COLO668 (cell line): ENCODE results near the gene CHEK2.
"Not testable (repeated sequence)": the region's sequence is repeated elsewhere in the genome, so short reads cannot be mapped to it uniquely, and the experiment has no call there.

ENCODE experiments used
- DNase-seq: peaks from one replicate; lab custom pipeline; 2025; ENCODE audit not compliant: unreplicated experiment; lab: John Stamatoyannopoulos, UW

The CHEK2 gene

GRCh38 chr22:28741785-28742561, at the start of gene CHEK2, which contains the start of gene HSCB:
Gene CHEK2 (minus strand): TSS chr22:28741820. CDS start chr22:28734721, 7,099 bp downstream.
Gene HSCB (plus strand): TSS chr22:28742039. CDS start chr22:28742096, 57 bp downstream.
- DNase-seq: peak; percentile 98

DNA sequence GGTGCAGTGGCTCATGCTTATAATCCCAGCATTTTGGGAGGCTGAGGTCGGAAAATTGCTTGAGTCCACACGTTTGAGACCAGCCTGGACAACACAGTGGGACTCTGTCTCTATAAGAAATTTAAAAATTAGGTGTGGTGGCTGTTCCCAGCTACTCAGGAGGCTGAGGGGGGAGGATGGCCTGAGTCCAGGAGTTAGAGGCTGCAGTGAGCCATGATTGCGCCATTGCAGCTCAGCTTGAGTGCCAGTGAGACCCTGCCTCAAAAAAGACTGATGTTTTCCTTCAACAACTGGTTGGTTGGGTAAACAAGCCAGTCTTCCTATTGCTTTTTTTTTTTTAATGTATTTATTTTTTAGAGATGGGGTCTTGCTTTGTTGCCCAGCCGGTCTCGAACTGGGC, 49.5 kb upstream of the CHEK2 start:
- no peak for DNase-seq

DNA sequence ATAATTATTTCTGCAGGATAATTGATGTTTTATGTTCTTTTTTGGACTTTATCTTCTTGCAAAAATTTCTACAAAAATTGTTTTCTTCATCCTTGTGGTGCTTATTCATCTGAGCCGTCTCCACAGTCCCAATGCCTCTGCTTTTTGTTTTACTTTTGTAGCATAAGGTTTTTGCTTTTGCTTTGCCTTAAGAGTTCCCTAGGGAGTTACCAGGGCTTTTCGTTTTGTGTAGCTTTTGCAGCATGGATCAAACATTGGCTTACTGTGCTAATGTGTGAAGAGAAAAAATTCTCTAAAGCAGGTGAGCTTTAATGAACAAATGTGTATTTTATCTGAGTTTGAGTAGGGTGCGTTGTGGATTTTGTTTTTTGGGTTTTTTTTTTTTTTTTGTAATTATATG, 47.0 kb upstream of the CHEK2 start:
- DNase-seq: no peak

DNA sequence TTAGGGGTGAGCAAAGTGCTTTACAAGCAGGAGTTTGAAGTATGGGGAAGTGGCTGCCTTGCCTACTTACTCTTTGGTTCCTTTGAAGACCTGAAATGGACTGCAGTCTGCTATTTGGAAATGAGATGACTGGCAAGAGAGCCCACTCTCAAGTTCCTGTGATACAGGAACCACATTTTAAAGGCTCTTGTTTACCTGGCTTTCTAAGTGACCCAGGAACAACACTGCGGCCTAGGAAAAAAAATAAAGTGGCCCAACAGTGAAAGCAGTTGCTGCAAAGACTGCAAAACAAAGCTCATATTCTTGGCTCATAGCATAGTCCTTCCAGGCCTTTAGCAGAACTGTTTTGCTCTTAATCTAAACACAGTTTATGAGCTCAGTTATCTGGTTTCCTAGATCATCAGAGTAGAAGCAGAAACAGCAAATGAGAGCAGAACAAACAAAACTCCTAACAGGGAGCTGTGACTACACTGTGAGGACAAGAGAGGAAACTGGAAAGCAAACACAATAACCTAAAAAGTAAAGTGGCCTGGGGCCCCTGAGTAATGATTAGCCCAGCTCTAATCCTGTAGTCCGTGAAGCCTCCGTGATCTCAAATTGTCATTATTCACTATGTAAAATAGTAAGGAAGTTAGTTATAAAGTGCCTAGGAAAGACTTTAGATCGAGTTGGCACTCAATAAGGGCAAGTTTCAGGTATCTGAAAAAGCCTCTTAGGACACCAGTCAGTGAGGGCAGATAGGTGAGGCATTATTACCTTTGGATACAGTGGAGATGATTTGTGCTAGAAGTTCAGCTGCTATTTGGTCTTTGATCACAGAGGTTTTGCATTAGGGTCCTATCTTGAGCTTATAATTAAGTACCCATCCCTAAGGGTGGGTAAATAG, 42.4 kb upstream of the CHEK2 start:
- DNase-seq: peak; percentile 47

GRCh38 chr22:28780296-28780695, 38.7 kb upstream of the CHEK2 start:
- no peak for DNase-seq

DNA sequence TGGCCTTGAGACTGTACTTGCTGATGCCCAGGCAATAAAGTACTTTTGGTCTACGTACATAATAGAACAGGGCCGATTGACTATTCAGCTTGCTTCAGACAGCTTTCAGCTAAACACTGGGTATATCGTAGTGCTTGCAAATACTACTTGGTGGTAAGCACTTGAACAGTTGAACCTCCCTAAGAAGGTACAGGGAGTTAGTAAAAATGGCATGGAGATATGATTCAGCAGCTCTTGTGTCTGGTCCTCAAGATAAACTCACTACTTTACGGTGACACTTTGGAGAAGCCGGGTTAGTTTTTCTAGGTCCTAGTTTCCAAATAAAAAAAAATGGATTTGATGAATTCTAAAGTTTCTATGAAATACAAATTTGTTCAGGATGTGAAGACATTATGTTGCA, 38.2 kb upstream of the CHEK2 start:
- DNase-seq: no peak

DNA sequence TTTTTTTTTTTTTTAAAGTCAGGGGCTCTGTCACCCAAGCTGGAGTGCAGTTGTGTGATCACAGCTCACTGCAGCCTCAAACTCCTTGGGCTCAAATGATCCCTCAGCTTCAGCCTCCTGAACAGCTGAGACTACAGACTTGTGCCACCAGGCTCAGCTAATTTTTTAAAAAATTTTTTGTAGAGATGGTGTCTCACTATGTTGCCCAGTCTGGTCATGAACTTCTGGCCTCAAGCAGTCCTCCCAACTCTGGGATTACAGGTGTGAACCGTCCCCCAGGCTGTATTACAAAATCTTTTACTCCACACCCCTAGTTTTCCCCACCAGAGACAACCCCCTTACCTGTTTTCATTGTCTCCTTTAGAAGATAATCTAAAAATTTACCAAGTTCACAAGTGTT, 32.8 kb upstream of the CHEK2 start:
- DNase-seq: no peak

DNA sequence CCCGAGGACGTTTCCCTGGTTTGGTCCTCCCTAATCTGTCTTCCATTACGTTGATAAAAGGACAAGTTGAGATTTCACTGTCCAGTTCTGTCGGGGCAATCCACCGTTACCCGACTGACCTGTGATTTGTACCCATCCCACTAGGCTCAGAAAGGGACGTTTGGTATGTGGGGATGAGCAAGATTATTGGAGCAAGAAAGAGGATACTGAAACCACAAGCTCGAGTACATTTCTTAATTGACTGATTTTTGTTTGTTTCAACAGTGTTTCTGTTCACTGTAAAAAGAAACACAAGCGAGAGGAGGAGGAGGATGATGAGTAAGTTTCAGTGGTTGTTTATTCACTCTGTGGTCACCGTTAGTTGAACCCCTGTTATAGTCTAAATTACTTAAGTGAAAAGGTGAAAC, 31.8 kb upstream of the CHEK2 start:
- no peak for DNase-seq

DNA sequence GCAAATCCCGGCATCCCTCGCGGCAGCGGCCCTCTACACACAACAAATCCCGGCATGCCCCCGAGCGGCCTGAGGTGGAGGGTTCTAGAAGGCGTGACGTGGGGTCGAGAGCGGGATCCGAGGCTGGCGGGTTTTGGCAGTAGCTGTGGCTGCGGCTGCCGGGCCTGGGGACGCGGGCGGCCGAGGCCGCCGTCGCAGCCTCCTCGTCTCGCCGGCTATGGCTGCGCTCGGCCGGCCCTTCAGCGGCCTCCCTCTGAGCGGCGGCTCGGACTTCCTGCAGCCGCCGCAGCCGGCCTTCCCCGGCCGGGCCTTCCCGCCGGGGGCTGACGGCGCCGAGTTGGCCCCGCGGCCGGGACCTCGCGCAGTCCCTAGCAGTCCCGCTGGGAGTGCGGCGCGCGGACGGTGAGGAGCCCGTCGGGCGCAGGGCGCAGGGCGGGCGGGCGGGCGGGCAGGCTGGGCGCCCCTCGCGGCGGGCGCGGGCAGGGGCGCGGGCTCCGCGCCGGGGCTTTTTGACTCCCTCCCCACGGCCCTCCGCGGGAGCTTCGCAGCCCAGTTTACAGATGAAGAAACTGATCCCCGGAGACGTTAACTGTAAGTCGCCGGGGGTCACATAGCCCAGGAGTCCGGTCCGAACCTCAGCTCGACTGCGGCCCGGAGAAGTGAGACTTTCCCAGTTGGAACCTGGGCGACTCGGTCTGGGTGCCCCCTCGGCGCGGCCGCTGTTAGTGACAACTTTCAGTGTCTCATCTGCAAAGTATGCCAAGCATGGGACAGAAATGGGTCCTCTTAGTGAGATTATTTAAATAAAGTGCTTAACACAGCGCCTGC, 31.2 kb upstream of the CHEK2 start, which contains the start of gene CCDC117:
CCDC117 (plus strand) TSS at position 63 of the 828 bp plus-strand sequence; CDS start at position 218, 155 bp downstream.
- peak; percentile 94 for DNase-seq

- peak; percentile 10 for DNase-seq
These were observed 29.7 kb upstream of the CHEK2 start for GRCh38 chr22:28771195-28771791.

- no peak for DNase-seq
These were observed 27.9 kb upstream of the CHEK2 start for GRCh38 chr22:28769394-28770085.

GRCh38 chr22:28768701-28769393, 27.2 kb upstream of the CHEK2 start:
- no peak for DNase-seq

DNA sequence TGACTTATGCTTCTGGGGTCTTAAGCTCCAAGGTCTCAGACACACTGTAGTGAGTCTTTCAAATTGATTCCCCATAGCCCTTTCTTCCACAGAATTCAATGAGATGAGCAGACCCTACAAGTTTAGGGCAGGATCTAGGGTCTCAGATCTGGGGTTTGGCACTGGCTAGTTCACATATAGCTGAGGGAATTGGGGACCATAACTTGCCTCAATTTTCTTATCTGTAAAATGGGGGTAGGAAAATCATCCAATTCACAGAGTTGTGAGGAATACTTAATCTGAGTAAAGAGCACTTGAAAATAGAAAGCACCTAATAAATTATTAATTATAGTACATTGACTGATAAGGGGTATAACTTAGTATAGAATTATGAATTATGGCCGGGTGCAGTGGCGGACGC, 25.0 kb upstream of the CHEK2 start:
- no peak for DNase-seq

DNA sequence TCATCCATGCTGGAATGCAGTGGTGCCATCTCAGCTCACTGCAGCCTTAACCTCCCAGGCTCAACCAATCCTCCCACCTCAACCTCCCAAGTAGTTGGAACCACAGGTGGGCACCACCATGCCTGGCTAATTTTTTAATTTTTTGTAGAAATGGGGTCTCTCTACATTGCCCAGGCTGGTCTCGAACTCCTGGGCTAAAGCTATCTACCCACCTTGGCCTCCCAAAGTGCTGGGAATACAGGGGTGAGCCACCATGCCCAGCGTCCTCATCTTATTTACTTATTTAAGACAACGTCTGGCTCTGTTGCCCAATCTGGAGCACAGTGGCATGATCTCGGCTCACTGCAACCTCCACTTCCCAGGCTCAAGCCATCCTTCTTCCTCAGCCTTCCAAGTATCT, 20.4 kb upstream of the CHEK2 start:
- not testable (repeated sequence) for DNase-seq

GRCh38 chr22:28761449-28761755, 19.8 kb upstream of the CHEK2 start:
- no peak for DNase-seq

- no peak for DNase-seq
These were observed 18.4 kb upstream of the CHEK2 start for GRCh38 chr22:28759861-28760560.

- DNase-seq: not testable (repeated sequence)
These were observed 12.9 kb upstream of the CHEK2 start for GRCh38 chr22:28754512-28754911.

DNA sequence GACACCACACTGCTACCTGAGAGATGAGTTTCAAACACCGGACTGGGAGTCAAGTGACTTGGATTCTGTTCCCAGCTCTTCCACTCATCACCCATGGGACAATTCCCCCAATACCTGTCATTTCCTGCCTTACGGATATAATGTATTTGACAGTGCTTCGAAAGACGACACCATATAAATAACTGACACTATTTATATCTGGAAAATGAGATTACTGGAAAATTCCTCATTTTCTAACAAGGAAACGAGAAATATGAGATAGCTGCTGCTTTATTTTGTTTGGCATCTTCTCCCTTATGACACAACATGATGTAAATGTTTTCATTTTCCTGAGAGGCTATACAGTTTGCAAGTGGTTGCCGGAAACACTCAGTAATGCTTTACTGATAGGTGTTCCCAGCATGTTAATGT, 8.9 kb upstream of the CHEK2 start:
- no peak for DNase-seq

DNA sequence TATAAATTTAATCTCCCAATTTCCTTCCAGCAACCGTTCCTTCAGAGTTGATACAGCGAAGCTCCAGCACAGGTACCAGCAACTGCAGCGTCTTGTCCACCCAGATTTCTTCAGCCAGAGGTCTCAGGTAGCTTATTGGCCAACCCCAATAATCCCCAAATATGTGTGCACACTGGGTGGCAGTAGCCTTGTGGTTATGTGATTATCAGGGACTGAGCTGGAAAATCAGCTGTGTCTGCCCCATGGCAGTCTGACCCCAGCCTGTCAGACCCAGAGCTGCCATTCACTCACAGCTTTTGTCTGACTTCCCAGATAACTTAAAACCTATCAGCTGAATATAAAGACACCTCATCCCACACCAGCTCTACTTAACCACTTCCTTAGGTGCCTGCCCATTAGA, 2.2 kb upstream of the CHEK2 start:
- DNase-seq: no peak
